ENCODE results near the gene PTTG1IP.
"Not testable (repeated sequence)": the region's sequence is repeated elsewhere in the genome, so short reads cannot be mapped to it uniquely, and the experiment has no call there.

PTTG1IP gene

GRCh38 chr21:44873356-44874239 is at the start of gene PTTG1IP:
Gene PTTG1IP (minus strand): TSS chr21:44873690. CDS start chr21:44873616, 74 bp downstream.
- peak; percentile 91 to 95 for DNase-seq

GRCh38 chr21:44921928-44922327 is 48.4 kb upstream of the PTTG1IP start:
- no peak for DNase-seq

GRCh38 chr21:44920694-44921604 is 47.5 kb upstream of the PTTG1IP start, which contains the start of gene ITGB2:
Gene ITGB2 (minus strand): TSS chr21:44920899. CDS start chr21:44910782, 10,117 bp downstream.
- DNase-seq = no peak

- DNase-seq = no peak
Measured at GRCh38 chr21:44919913-44920693, 46.6 kb upstream of the PTTG1IP start.

GRCh38 chr21:44919111-44919912 is 45.8 kb upstream of the PTTG1IP start:
- DNase-seq = no peak

GRCh38 chr21:44918581-44919033 is 45.1 kb upstream of the PTTG1IP start:
- DNase-seq = no peak

- no peak for DNase-seq
Measured at GRCh38 chr21:44918107-44918470, 44.6 kb upstream of the PTTG1IP start.

- no peak for DNase-seq
Measured at GRCh38 chr21:44917446-44918106, 44.1 kb upstream of the PTTG1IP start.

- no peak for DNase-seq
Measured at GRCh38 chr21:44916965-44917364, 43.5 kb upstream of the PTTG1IP start.

GRCh38 chr21:44914176-44914874 is 40.8 kb upstream of the PTTG1IP start:
- no peak for DNase-seq

- DNase-seq = no peak
Measured at GRCh38 chr21:44913425-44914175, 40.1 kb upstream of the PTTG1IP start.

GRCh38 chr21:44912506-44913412 is 39.3 kb upstream of the PTTG1IP start:
- DNase-seq = not testable (repeated sequence)

GRCh38 chr21:44912158-44912473 is 38.6 kb upstream of the PTTG1IP start:
- DNase-seq = no peak

- peak; percentile 77 to 84 for DNase-seq
Measured at GRCh38 chr21:44911384-44912157, 38.1 kb upstream of the PTTG1IP start.

- DNase-seq = no peak
Measured at GRCh38 chr21:44911068-44911383, 37.5 kb upstream of the PTTG1IP start.

- DNase-seq = peak in 1 of 2 experiments; percentile 43
Measured at GRCh38 chr21:44910229-44911067, 37.0 kb upstream of the PTTG1IP start.

- no peak for DNase-seq
Measured at GRCh38 chr21:44909719-44910118, 36.2 kb upstream of the PTTG1IP start.

Measured in NCI-H2081 (cell line).